Measurements from ENCODE around the gene NDEL1.

- no peak for TF ChIP-seq USF2 (CRISPR knock-in tag; IDR thresholded peaks at IDR 0.05)
- TF ChIP-seq CTCF (IDR thresholded peaks at IDR 0.05), result no peak
- no peak for TF ChIP-seq MAX (CRISPR knock-in tag; IDR thresholded peaks at IDR 0.05)
- no peak for TF ChIP-seq ZNF317 (CRISPR knock-in tag; IDR thresholded peaks at IDR 0.05; ENCODE audit: borderline replicate concordance, low read depth)
- no peak for TF ChIP-seq ZNF423 (CRISPR knock-in tag; IDR thresholded peaks at IDR 0.05)
- TF ChIP-seq ETV6 (CRISPR knock-in tag; IDR thresholded peaks at IDR 0.05), result no peak
- TF ChIP-seq TEAD1 (CRISPR knock-in tag; IDR thresholded peaks at IDR 0.05), result no peak
These were observed 6.6 kb downstream of the NDEL1 start for GRCh38 chr17:8442310-8442709.

Data from WTC11 (cell line).